ENCODE data around the gene LRRC3.

- TF ChIP-seq EZH2phosphoT487 (IDR thresholded peaks at IDR 0.05; ENCODE audit: borderline replicate concordance) (no peak), CTCF (conservative IDR thresholded peaks at IDR 0.05; ENCODE audit: low read length) (no peak)
Observed at GRCh38 chr21:44466996-44467858, 11.9 kb downstream of the LRRC3 start.
